Neural cell (in vitro differentiated cells): ENCODE results near the gene DCBLD2. TPM values are rescaled to one million over a fixed set of nuclear protein-coding genes. Genes with fewer than 3 reads are reported as not detected.

Experiments
- H2AFZ ChIP-seq: fragments of 200-600, 300-800 bp; sonication (generic), shearing (Covaris generic); 2 replicates; pipeline ENCODE4 v1.6.0; 2014; ENCODE audit warnings: low read depth, mild to moderate bottlenecking, antibody characterized with exemption, low read length, moderate library complexity
- H3F3A ChIP-seq: fragments of 200-600 bp; shearing (Covaris generic); 2 replicates; pipeline ENCODE4 v1.6.1; 2016; ENCODE audit warnings: mild to moderate bottlenecking, moderate library complexity, mixed read lengths, antibody characterized with exemption, low read length; ENCODE audit not compliant: insufficient read depth, poor library complexity, severe bottlenecking
- H3K27ac ChIP-seq: fragments of 200-600, 300-800 bp; sonication (generic), shearing (Covaris generic); 2 replicates; pipeline ENCODE4 v1.5.1; 2014; ENCODE audit warnings: mild to moderate bottlenecking, low read length, moderate library complexity
- H3K27me3 ChIP-seq: fragments of 300-800, 200-600 bp; sonication (generic), shearing (Covaris generic); 2 replicates; pipeline ENCODE4 v1.6.0; 2014; ENCODE audit warnings: mild to moderate bottlenecking, low read depth, low read length, moderate library complexity; ENCODE audit not compliant: insufficient read depth
- H3K36me3 ChIP-seq: fragments of 300-800, 200-600 bp; sonication (generic), shearing (Covaris generic); 2 replicates; pipeline ENCODE4 v1.5.1; 2014; ENCODE audit warnings: mild to moderate bottlenecking, antibody characterized with exemption, low read length, moderate library complexity; ENCODE audit not compliant: insufficient read depth
- H3K4me2 ChIP-seq: fragments of 300-800, 200-600 bp; sonication (generic), shearing (Covaris generic); 2 replicates; pipeline ENCODE4 v1.6.0; 2014; ENCODE audit warnings: mild to moderate bottlenecking, low read length
- H3K4me3 ChIP-seq: fragments of 300-800, 200-600 bp; sonication (generic), shearing (Covaris generic); 2 replicates; pipeline ENCODE4 v1.5.1; 2014; ENCODE audit warnings: mild to moderate bottlenecking, low read length, moderate library complexity
- H3K79me2 ChIP-seq: fragments of 200-600 bp; shearing (Covaris generic); replicated peaks from 2 replicates; pipeline ENCODE4 v1.6.0; 2014; ENCODE audit warnings: mild to moderate bottlenecking, low read length, moderate library complexity; ENCODE audit not compliant: insufficient read depth
- H3K9ac ChIP-seq: fragments of 300-800, 200-600 bp; sonication (generic), shearing (Covaris generic); 2 replicates; pipeline ENCODE4 v1.6.1; 2016; ENCODE audit warnings: mild to moderate bottlenecking, low read length, mixed read lengths
- H3K9me2 ChIP-seq: fragments of 200-600 bp; shearing (Covaris generic); 2 replicates; pipeline ENCODE4 v1.6.1; 2016; ENCODE audit warnings: mild to moderate bottlenecking, low read length, mixed read lengths; ENCODE audit not compliant: insufficient read depth
- H3K9me3 ChIP-seq: fragments of 200-600, 300-800 bp; sonication (generic), shearing (Covaris generic); 2 replicates; pipeline ENCODE4 v1.6.1; 2016; ENCODE audit warnings: mild to moderate bottlenecking, mixed run types, low read length, moderate library complexity, mixed read lengths
- H4K20me1 ChIP-seq: fragments of 200-600 bp; shearing (Covaris generic); 2 replicates; pipeline ENCODE4 v1.6.1; 2016; ENCODE audit warnings: mild to moderate bottlenecking, mixed run types; ENCODE audit not compliant: insufficient read depth
- CTCF ChIP-seq: fragments of 450-650 bp; IDR thresholded peaks from 2 replicates; pipeline ENCODE4 v1.5.1; 2014; ENCODE audit warnings: antibody characterized with exemption, mild to moderate bottlenecking, moderate library complexity; ENCODE audit not compliant: poor library complexity, severe bottlenecking
- EP300 ChIP-seq: fragments of 450-650 bp; conservative IDR thresholded peaks from 2 replicates; pipeline ENCODE4 v1.6.1; 2014; ENCODE audit warnings: antibody characterized with exemption, mild to moderate bottlenecking, moderate library complexity; ENCODE audit not compliant: poor library complexity, severe bottlenecking
- EZH2 ChIP-seq: fragments of 200-600, 300-800 bp; shearing (Covaris generic), sonication (generic); IDR thresholded peaks from 2 replicates; pipeline ENCODE4 v1.6.1; 2014; ENCODE audit warnings: antibody characterized with exemption, low read length, borderline replicate concordance, mild to moderate bottlenecking; ENCODE audit not compliant: insufficient read depth, poor library complexity, severe bottlenecking
- MXI1 ChIP-seq: fragments of 450-650 bp; conservative IDR thresholded peaks from 2 replicates; pipeline ENCODE4 v1.6.1; 2014; ENCODE audit warnings: antibody characterized with exemption, mild to moderate bottlenecking; ENCODE audit not compliant: poor library complexity, severe bottlenecking
- POLR2AphosphoS5 ChIP-seq: IDR thresholded peaks from 2 replicates; pipeline ENCODE4 v1.6.1; 2012
- RAD21 ChIP-seq: fragments of 450-650 bp; conservative IDR thresholded peaks from 2 replicates; pipeline ENCODE4 v1.6.1; 2014; ENCODE audit warnings: antibody characterized with exemption, mild to moderate bottlenecking, moderate library complexity
- REST ChIP-seq: IDR thresholded peaks from 2 replicates; pipeline ENCODE4 v1.6.1; 2012; ENCODE audit warnings: borderline replicate concordance
- SMC3 ChIP-seq: fragments of 450-650 bp; conservative IDR thresholded peaks from 2 replicates; pipeline ENCODE4 v1.6.1; 2014; ENCODE audit warnings: antibody characterized with exemption, mild to moderate bottlenecking, moderate library complexity; ENCODE audit not compliant: poor library complexity
- TAF1 ChIP-seq: IDR thresholded peaks from 2 replicates; pipeline ENCODE4 v1.6.1; 2012; ENCODE audit warnings: low read depth
- polyA plus RNA-seq: library from polyadenylated mRNA; depleted of rRNA; stranded (reverse); fragments of >200 nt; gene quantifications from 2 replicates; pipeline ENCODE4 v1.2.3, GENCODE V29; 2014

DCBLD2 gene
- polyA plus RNA-seq, 1 donor from 2014 or later = 69.0 TPM

GRCh38 chr3:98903705-98904481 is 2.4 kb upstream of the DCBLD2 start (continued):
- no peak for TF ChIP-seq POLR2AphosphoS5
- TF ChIP-seq RAD21 = no peak
- no peak for TF ChIP-seq MXI1
- no peak for TF ChIP-seq EP300
- TF ChIP-seq TAF1 = no peak

GRCh38 chr3:98903099-98903498 is 1.6 kb upstream of the DCBLD2 start:
- H3K9me2 ChIP-seq = no peaks in the 10 kb centered on the region
- H3K9ac ChIP-seq = no peak overlapping the region
- H4K20me1 ChIP-seq = no peaks in the 10 kb centered on the region
- H3F3A ChIP-seq = peaks cover 3% of the 10 kb centered on the region
- no peak overlapping the region for H2AFZ ChIP-seq
- H3K4me3 ChIP-seq = peak overlapping the region; percentile 82
- H3K27me3 ChIP-seq = no peaks in the 10 kb centered on the region
- no peaks in the 10 kb centered on the region for H3K36me3 ChIP-seq
- no peak overlapping the region for H3K4me2 ChIP-seq
- TF ChIP-seq RAD21 (no peak), POLR2AphosphoS5 (no peak), EZH2 (no peak), TAF1 (no peak), EP300 (no peak), REST (no peak), CTCF (no peak), MXI1 (no peak), SMC3 (no peak)
- H3K9me3 ChIP-seq = no peaks in the 10 kb centered on the region
- peaks cover 28% of the 10 kb centered on the region for H3K79me2 ChIP-seq
- no peak overlapping the region for H3K27ac ChIP-seq

GRCh38 chr3:98902351-98902740 is 851 bp upstream of the DCBLD2 start:
- no peak for TF ChIP-seq EZH2
- TF ChIP-seq EP300 = no peak
- TF ChIP-seq MXI1 = no peak
- no peak for TF ChIP-seq REST
- no peak for TF ChIP-seq TAF1
- TF ChIP-seq RAD21 = no peak
- no peak for TF ChIP-seq POLR2AphosphoS5
- no peak for TF ChIP-seq CTCF
- TF ChIP-seq SMC3 = no peak
- peaks cover 36% of the 10 kb centered on the region for H3K79me2 ChIP-seq
- H3K27ac ChIP-seq = peak overlapping the region; percentile 88
- no peaks in the 10 kb centered on the region for H3K27me3 ChIP-seq
- H3K9me2 ChIP-seq = no peaks in the 10 kb centered on the region
- H4K20me1 ChIP-seq = no peaks in the 10 kb centered on the region
- H3K36me3 ChIP-seq = no peaks in the 10 kb centered on the region
- H2AFZ ChIP-seq = peak overlapping the region; percentile 87
- H3K9me3 ChIP-seq = no peaks in the 10 kb centered on the region
- H3K4me3 ChIP-seq = peak overlapping the region; percentile 82
- peaks cover 3% of the 10 kb centered on the region for H3F3A ChIP-seq
- peak overlapping the region; percentile 84 for H3K9ac ChIP-seq
- H3K4me2 ChIP-seq = peak overlapping the region; percentile 95
